HEK293 (cell line): ENCODE results near the gene ORMDL2.
A peak's percentile ranks its signal among the peaks of the same experiment; 100 is the strongest.

Experiments used
- CTCF ChIA-PET: fragments of 350-600 bp; formaldehyde crosslinking; extraction: SDS; loops from one replicate; lab custom pipeline; 2021; ENCODE audit warnings: antibody characterized with exemption; lab: Yijun Ruan, JAX
- POLR2A ChIA-PET: fragments of 300-600 bp; formaldehyde crosslinking; extraction: SDS; loops from one replicate; lab custom pipeline; 2020; ENCODE audit warnings: antibody characterized with exemption, inconsistent platforms; lab: Yijun Ruan, JAX
- H3K27ac ChIP-seq: fragments of 200-500 bp; sonication (Bioruptor generic); 2 replicates; pipeline ENCODE4 v1.5.1; 2014; ENCODE audit warnings: low read depth, low read length, control low read depth, inconsistent platforms; ENCODE audit errors: extremely low read depth
- H3K36me3 ChIP-seq, 2 experiments: fragments of 200-500 bp in 1 of 2; sonication (Bioruptor generic) in 1 of 2; 1 replicate in 1 of 2; 2 replicates in 1 of 2; pipeline ENCODE4 v1.5.1; 2014 to 2017; ENCODE audit warnings: inconsistent platforms in 2 of 2, low read length in 2 of 2; ENCODE audit not compliant: control insufficient read depth in 2 of 2, insufficient read depth in 1 of 2
- H3K4me1 ChIP-seq: fragments of 200-500 bp; sonication (Bioruptor generic); 2 replicates; pipeline ENCODE4 v1.5.1; 2014; ENCODE audit warnings: mild to moderate bottlenecking, low read length, inconsistent platforms; ENCODE audit not compliant: control insufficient read depth, insufficient read depth
- H3K4me3 ChIP-seq: 2 replicates; pipeline ENCODE4 v1.5.1; 2011; ENCODE audit warnings: low read depth, mild to moderate bottlenecking, control low read depth, low read length, moderate library complexity
- H3K9me3 ChIP-seq: fragments of 200-500 bp; sonication (Bioruptor generic); 2 replicates; pipeline ENCODE4 v1.5.1; 2014; ENCODE audit warnings: low read depth, low read length, inconsistent platforms; ENCODE audit not compliant: control insufficient read depth, insufficient read depth
- EGR2 ChIP-seq: fragments of 450-650 bp; formaldehyde crosslinking; IDR thresholded peaks from 2 replicates; pipeline ENCODE4 v1.5.1; 2016; ENCODE audit warnings: low read depth, missing biosample characterization, missing genetic modification characterization
- GLIS1 ChIP-seq: fragments of 450-650 bp; formaldehyde crosslinking; IDR thresholded peaks from 2 replicates; pipeline ENCODE4 v1.5.1; 2016; ENCODE audit warnings: missing biosample characterization, missing genetic modification characterization
- MYNN ChIP-seq: fragments of 450-650 bp; formaldehyde crosslinking; IDR thresholded peaks from 2 replicates; pipeline ENCODE4 v1.5.1; 2016; ENCODE audit warnings: missing biosample characterization, missing genetic modification characterization, borderline replicate concordance
- OVOL3 ChIP-seq: fragments of 450-650 bp; formaldehyde crosslinking; IDR thresholded peaks from 2 replicates; pipeline ENCODE4 v1.5.1; 2016; ENCODE audit warnings: missing biosample characterization, missing genetic modification characterization
- SALL2 ChIP-seq: fragments of 450-650 bp; formaldehyde crosslinking; IDR thresholded peaks from 2 replicates; pipeline ENCODE4 v1.5.0; 2017; ENCODE audit warnings: missing biosample characterization, mild to moderate bottlenecking, missing genetic modification characterization, borderline replicate concordance
- SP2 ChIP-seq: fragments of 450-650 bp; formaldehyde crosslinking; IDR thresholded peaks from 2 replicates; pipeline ENCODE4 v1.5.1; 2016; ENCODE audit warnings: missing biosample characterization, missing genetic modification characterization
- WT1 ChIP-seq: fragments of 450-650 bp; formaldehyde crosslinking; IDR thresholded peaks from 2 replicates; pipeline ENCODE4 v1.5.1; 2016; ENCODE audit warnings: missing biosample characterization, missing genetic modification characterization
- ZBTB17 ChIP-seq: fragments of 450-650 bp; formaldehyde crosslinking; IDR thresholded peaks from 2 replicates; pipeline ENCODE4 v1.5.1; 2016; ENCODE audit warnings: missing biosample characterization, missing genetic modification characterization
- ZBTB44 ChIP-seq: fragments of 450-650 bp; IDR thresholded peaks from 2 replicates; pipeline ENCODE4 v1.5.1; 2018; ENCODE audit warnings: missing biosample characterization, mild to moderate bottlenecking, missing genetic modification characterization
- ZBTB7A ChIP-seq: fragments of 450-650 bp; formaldehyde crosslinking; IDR thresholded peaks from 2 replicates; pipeline ENCODE4 v1.5.1; 2016; ENCODE audit warnings: low read depth, missing biosample characterization, missing genetic modification characterization
- ZFP3 ChIP-seq: fragments of 450-650 bp; formaldehyde crosslinking; IDR thresholded peaks from 2 replicates; pipeline ENCODE4 v1.5.1; 2016; ENCODE audit warnings: low read depth, missing biosample characterization, missing genetic modification characterization
- ZNF148 ChIP-seq: fragments of 450-650 bp; formaldehyde crosslinking; IDR thresholded peaks from 2 replicates; pipeline ENCODE4 v1.5.0; 2017; ENCODE audit warnings: missing biosample characterization, missing genetic modification characterization, borderline replicate concordance
- ZNF169 ChIP-seq: fragments of 450-650 bp; formaldehyde crosslinking; IDR thresholded peaks from 2 replicates; pipeline ENCODE4 v1.5.1; 2016; ENCODE audit warnings: missing biosample characterization, missing genetic modification characterization
- ZNF211 ChIP-seq: fragments of 450-650 bp; formaldehyde crosslinking; IDR thresholded peaks from 2 replicates; pipeline ENCODE4 v1.5.1; 2016; ENCODE audit warnings: low read depth, missing biosample characterization, missing genetic modification characterization
- ZNF221 ChIP-seq: fragments of 450-650 bp; formaldehyde crosslinking; IDR thresholded peaks from 2 replicates; pipeline ENCODE4 v1.5.1; 2017; ENCODE audit warnings: missing biosample characterization, missing genetic modification characterization, borderline replicate concordance
- ZNF239 ChIP-seq: fragments of 450-650 bp; formaldehyde crosslinking; IDR thresholded peaks from 2 replicates; pipeline ENCODE4 v1.5.1; 2016; ENCODE audit warnings: missing biosample characterization, missing genetic modification characterization
- ZNF292 ChIP-seq: fragments of 450-650 bp; formaldehyde crosslinking; IDR thresholded peaks from 2 replicates; pipeline ENCODE4 v1.5.1; 2016; ENCODE audit warnings: low read depth, missing biosample characterization, missing genetic modification characterization, borderline replicate concordance
- ZNF311 ChIP-seq: fragments of 450-650 bp; formaldehyde crosslinking; IDR thresholded peaks from 2 replicates; pipeline ENCODE4 v1.5.1; 2017; ENCODE audit warnings: missing biosample characterization, missing genetic modification characterization, borderline replicate concordance
- ZNF449 ChIP-seq: fragments of 450-650 bp; formaldehyde crosslinking; IDR thresholded peaks from 2 replicates; pipeline ENCODE4 v1.5.1; 2017; ENCODE audit warnings: missing biosample characterization, mild to moderate bottlenecking, missing genetic modification characterization, moderate library complexity
- ZNF544 ChIP-seq: fragments of 450-650 bp; formaldehyde crosslinking; IDR thresholded peaks from 2 replicates; pipeline ENCODE4 v1.5.0; 2017; ENCODE audit warnings: missing biosample characterization, missing genetic modification characterization
- ZNF610 ChIP-seq: fragments of 450-650 bp; formaldehyde crosslinking; IDR thresholded peaks from 2 replicates; pipeline ENCODE4 v1.5.1; 2016; ENCODE audit warnings: missing biosample characterization, missing genetic modification characterization, borderline replicate concordance
- ZNF692 ChIP-seq: fragments of 450-650 bp; formaldehyde crosslinking; IDR thresholded peaks from 2 replicates; pipeline ENCODE4 v1.5.1; 2016; ENCODE audit warnings: missing biosample characterization, missing genetic modification characterization
- ZNF830 ChIP-seq: fragments of 450-650 bp; IDR thresholded peaks from 2 replicates; pipeline ENCODE4 v1.5.0; 2018; ENCODE audit warnings: missing biosample characterization, missing genetic modification characterization, low read depth, mild to moderate bottlenecking, moderate library complexity

ORMDL2 gene

GRCh38 chr12:55822228-55822627 is 4.4 kb downstream of the ORMDL2 start (continued):
- no peak for TF ChIP-seq ZNF449 (tag by site-specific recombination)
- 0 out of 2 replicates have a peak, but pooled peaks have one; percentile 16 for TF ChIP-seq EGR2 (tag by site-specific recombination)
- no peak for TF ChIP-seq ZNF169

GRCh38 chr12:55823419-55823818 is 5.6 kb downstream of the ORMDL2 start:
- peaks cover 31 to 73% of the 10 kb centered on the region in 2 experiments for H3K36me3 ChIP-seq
- TF ChIP-seq ZNF292 (tag by site-specific recombination) = no peak
- TF ChIP-seq OVOL3 (tag by site-specific recombination) = no peak
- no peak for TF ChIP-seq ZNF221 (tag by site-specific recombination)
- TF ChIP-seq WT1 (tag by site-specific recombination) = no peak
- no peak for TF ChIP-seq SALL2 (tag by site-specific recombination)
- no peak overlapping the region for H3K27ac ChIP-seq
- no peaks in the 10 kb centered on the region for H3K9me3 ChIP-seq
- CTCF ChIA-PET = interaction anchor here (1.2 to 2.7 kb wide), 2 partner anchors 85 to 142 kb away, joined by 3 to 13 read pairs; a partner anchor contains a TSS
- peaks cover 14% of the 10 kb centered on the region for H3K4me1 ChIP-seq
- H3K4me3 ChIP-seq = no peak overlapping the region
- POLR2A ChIA-PET = interaction anchor here (0.6 to 1.0 kb wide), 4 partner anchors 71 to 1773 kb away, joined by 3 to 8 read pairs (median 4); partner anchors contain the start of gene RAB5B

- CTCF ChIA-PET = interaction anchor here (0.5 to 2.7 kb wide), 3 partner anchors 78 to 119 kb away, joined by 3 to 13 read pairs (median 4); no protein-coding TSS in a partner anchor
- POLR2A ChIA-PET = interaction anchor here (0.7 to 1.0 kb wide), 2 partner anchors 13 to 1524 kb away, joined by 3 read pairs; no protein-coding TSS in a partner anchor
- Histone ChIP-seq H3K9me3 (no peaks in the 10 kb centered on the region), H3K4me1 (peaks cover 9% of the 10 kb centered on the region; the same call in 1 of the 2 replicates), H3K4me3 (no peak overlapping the region)
- no peak for TF ChIP-seq ZNF692 (tag by site-specific recombination)
- peak; percentile 28; the same call in 1 of the 2 replicates for TF ChIP-seq GLIS1
- TF ChIP-seq ZNF830 (tag by site-specific recombination) = no peak
- TF ChIP-seq ZBTB17 (tag by site-specific recombination) = peak; percentile 12; the same call in 1 of the 2 replicates
- TF ChIP-seq, all 188 proteins: peak for 2
- Histone ChIP-seq H3K36me3 (peaks cover 31 to 64% of the 10 kb centered on the region in 2 experiments), H3K27ac (no peak overlapping the region)
Observed at GRCh38 chr12:55824726-55825125, 6.9 kb downstream of the ORMDL2 start.

GRCh38 chr12:55827806-55828205 is 10.0 kb downstream of the ORMDL2 start:
- POLR2A ChIA-PET = interaction anchor here (2.1 kb wide), 1 partner anchor 10 kb away, joined by 23 read pairs; the partner anchor contains the start of genes ORMDL2 and SARNP
- CTCF ChIA-PET = no interaction called here
- Histone ChIP-seq H3K4me3 (no peak overlapping the region), H3K36me3 (peaks cover 6 to 33% of the 10 kb centered on the region in 2 experiments), H3K4me1 (peaks cover 12% of the 10 kb centered on the region), H3K27ac (peak overlapping the region; percentile 12; the same call in 1 of the 2 replicates), H3K9me3 (no peaks in the 10 kb centered on the region)
- TF ChIP-seq ZNF311 (tag by site-specific recombination) = no peak
- TF ChIP-seq ZNF239 = no peak
- TF ChIP-seq ZBTB44 = no peak
- no peak for TF ChIP-seq ZNF610 (tag by site-specific recombination)
- TF ChIP-seq ZFP3 (tag by site-specific recombination) = no peak
- no peak for TF ChIP-seq ZNF544 (tag by site-specific recombination)
- no peak for TF ChIP-seq ZNF211 (tag by site-specific recombination)
- no peak for TF ChIP-seq SP2 (tag by site-specific recombination)
- TF ChIP-seq MYNN (tag by site-specific recombination) = no peak
- TF ChIP-seq ZNF148 (tag by site-specific recombination) = no peak
- TF ChIP-seq ZBTB7A (tag by site-specific recombination) = no peak
